Measurements from ENCODE around the gene KIF26A.

KIF26A gene

GRCh38 chr14:104101651-104102281, 36.6 kb upstream of the KIF26A start:
- no peak for DNase-seq

- DNase-seq = no peak
Observed at GRCh38 chr14:104102282-104102914, 36.0 kb upstream of the KIF26A start.

- DNase-seq = no peak
Observed at GRCh38 chr14:104103061-104103445, 35.3 kb upstream of the KIF26A start.

- DNase-seq = peak; percentile 59
Observed at GRCh38 chr14:104103446-104104075, 34.8 kb upstream of the KIF26A start.

- peak; percentile 39 for DNase-seq
Observed at GRCh38 chr14:104104076-104104901, 34.1 kb upstream of the KIF26A start.

- peak; percentile 55 for DNase-seq
Observed at GRCh38 chr14:104105071-104105821, 33.1 kb upstream of the KIF26A start.

- peak; percentile 55 for DNase-seq
Observed at GRCh38 chr14:104105822-104106470, 32.4 kb upstream of the KIF26A start.

- DNase-seq = peak; percentile 58
Observed at GRCh38 chr14:104106471-104106991, 31.9 kb upstream of the KIF26A start.

- DNase-seq = peak; percentile 56
Observed at GRCh38 chr14:104107101-104107581, 31.2 kb upstream of the KIF26A start.

- DNase-seq = peak; percentile 58
Observed at GRCh38 chr14:104107611-104108569, 30.5 kb upstream of the KIF26A start.

GRCh38 chr14:104108570-104109541, 29.5 kb upstream of the KIF26A start:
- DNase-seq = peak; percentile 60

- peak; percentile 44 for DNase-seq
Observed at GRCh38 chr14:104109731-104110361, 28.5 kb upstream of the KIF26A start.

GRCh38 chr14:104110491-104111209, 27.7 kb upstream of the KIF26A start:
- peak; percentile 57 for DNase-seq

GRCh38 chr14:104111301-104112112, 26.9 kb upstream of the KIF26A start:
- peak; percentile 55 for DNase-seq

- peak; percentile 52 for DNase-seq
Observed at GRCh38 chr14:104112113-104112505, 26.3 kb upstream of the KIF26A start.

GRCh38 chr14:104112609-104113571, 25.5 kb upstream of the KIF26A start:
- peak; percentile 57 for DNase-seq
